ENCODE data around the gene SORL1. TPM values are rescaled to one million over a fixed set of nuclear protein-coding genes. Genes with fewer than 3 reads are reported as not detected.

SORL1 gene
- total RNA-seq, 1 experiment from 2014 or later: 68.3 TPM

DNA sequence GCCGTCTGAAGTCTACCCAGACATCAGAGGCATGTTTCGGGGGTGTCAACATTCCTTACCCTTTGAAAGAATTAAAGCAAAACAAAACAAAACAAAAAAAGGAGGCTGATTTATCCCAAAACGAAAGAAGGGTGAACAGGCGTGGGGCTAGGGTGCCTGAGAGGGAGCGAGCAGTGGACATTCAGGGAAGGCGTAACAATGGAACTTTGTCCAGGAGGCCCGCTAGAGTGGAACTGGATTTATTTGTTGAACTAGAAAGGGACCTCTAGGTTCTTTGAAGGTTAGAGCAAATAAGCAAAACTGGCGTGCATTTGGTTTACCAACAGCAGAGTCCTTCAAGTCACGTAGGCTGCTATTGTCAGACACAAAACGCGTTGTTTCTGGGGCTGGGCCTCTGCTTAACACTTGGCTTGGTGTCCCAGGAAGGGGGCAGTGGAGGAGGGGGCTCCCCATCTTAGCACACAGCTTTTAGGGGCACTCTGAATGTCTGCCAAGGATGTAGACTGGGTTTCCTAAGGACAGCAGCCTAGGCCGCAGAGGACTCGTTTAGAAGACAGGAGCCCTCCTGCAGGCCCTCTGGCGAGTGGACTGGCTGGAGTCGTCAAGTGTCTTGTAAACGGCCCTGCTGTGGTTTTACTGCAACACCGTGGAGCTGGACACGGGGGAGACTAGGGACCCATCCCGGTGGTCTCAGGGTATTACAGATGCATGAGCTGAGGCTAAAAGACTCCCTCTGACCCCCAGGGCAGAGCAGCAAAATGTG lies 204.4 kb downstream of the SORL1 start:
- no peak overlapping the region for H2BK15ac ChIP-seq (ENCODE audit: low read depth, low read length)

More for the DNA sequence above, 204.4 kb downstream of the SORL1 start:
- Histone ChIP-seq H2AK5ac (ENCODE audit: insufficient read length, low read length) (no peak overlapping the region), H3K9me3 (ENCODE audit: control insufficient read depth, low read depth, low read length) (no peaks in the 10 kb centered on the region), H3K14ac (ENCODE audit: insufficient read depth, low read length) (no peak overlapping the region), H3K23ac (ENCODE audit: insufficient read length, low read depth, low read length) (no peak overlapping the region), H2BK5ac (ENCODE audit: insufficient read length, low read length) (no peak overlapping the region), H4K8ac (replicated peaks; ENCODE audit: insufficient read length, low read depth, low read length) (no peak overlapping the region), H4K20me1 (ENCODE audit: control insufficient read depth, insufficient read depth, insufficient read length) (no peaks in the 10 kb centered on the region), H3K79me2 (ENCODE audit: insufficient read depth, low read length) (no peaks in the 10 kb centered on the region), H3K4me2 (ENCODE audit: insufficient read depth, insufficient read length, low read length) (no peak overlapping the region), H4K5ac (ENCODE audit: insufficient read length, low read depth, low read length) (no peak overlapping the region), H3T11ph (ENCODE audit: low read length) (no peak overlapping the region), H2BK20ac (ENCODE audit: low read depth, low read length, poor library complexity, severe bottlenecking) (no peak overlapping the region), H3K56ac (ENCODE audit: insufficient read length, low read depth, low read length) (no peak overlapping the region), H3K9ac (ENCODE audit: extremely low read depth, insufficient read length, low read length) (no peak overlapping the region), H3K4ac (ENCODE audit: low read depth, low read length) (no peak overlapping the region), H2BK120ac (ENCODE audit: low read depth, low read length, poor library complexity, severe bottlenecking) (no peak overlapping the region), H4K91ac (ENCODE audit: insufficient read length, low read depth, low read length) (no peak overlapping the region), H2AFZ (ENCODE audit: low read length) (peak overlapping the region; percentile 50), H3K27ac (ENCODE audit: insufficient read length, low read depth, low read length) (no peak overlapping the region), H3K79me1 (ENCODE audit: insufficient read depth, low read depth, low read length, poor library complexity, severe bottlenecking) (no peaks in the 10 kb centered on the region), H3K23me2 (ENCODE audit: insufficient read length, low read depth, low read length, poor library complexity, severe bottlenecking) (peaks cover 5% of the 10 kb centered on the region), H3K27me3 (ENCODE audit: insufficient read depth, low read length) (no peaks in the 10 kb centered on the region), H3K4me1 (ENCODE audit: insufficient read depth, low read length) (peaks cover 10% of the 10 kb centered on the region; the same call in 1 of the 2 replicates), H2BK12ac (ENCODE audit: insufficient read length, low read depth, low read length) (no peak overlapping the region), H3K18ac (ENCODE audit: insufficient read length, low read depth, low read length) (no peak overlapping the region)
- Mint-ChIP-seq H3K27me3 (ENCODE audit: low read depth) (peaks cover 1% of the 10 kb centered on the region; the same call in 1 of the 2 replicates), H3K27ac (peak overlapping the region in 2 of 3 experiments; percentile 7 to 82; a peak in 1 of 7 replicates), H3K36me3 (ENCODE audit: insufficient read depth in 1 of 3, low read depth in 3 of 3) (peaks cover 7 to 21% (median 9%) of the 10 kb centered on the region in 3 experiments; a peak in 6 of 7 replicates), H3K4me1 (peaks cover 40 to 45% of the 10 kb centered on the region in 2 experiments), H3K9me3 (peaks cover 8 to 10% of the 10 kb centered on the region in 2 experiments), H3K4me3 (no peak overlapping the region; a peak in 1 of 5 replicates)
- TF ChIP-seq, protein P1, sequence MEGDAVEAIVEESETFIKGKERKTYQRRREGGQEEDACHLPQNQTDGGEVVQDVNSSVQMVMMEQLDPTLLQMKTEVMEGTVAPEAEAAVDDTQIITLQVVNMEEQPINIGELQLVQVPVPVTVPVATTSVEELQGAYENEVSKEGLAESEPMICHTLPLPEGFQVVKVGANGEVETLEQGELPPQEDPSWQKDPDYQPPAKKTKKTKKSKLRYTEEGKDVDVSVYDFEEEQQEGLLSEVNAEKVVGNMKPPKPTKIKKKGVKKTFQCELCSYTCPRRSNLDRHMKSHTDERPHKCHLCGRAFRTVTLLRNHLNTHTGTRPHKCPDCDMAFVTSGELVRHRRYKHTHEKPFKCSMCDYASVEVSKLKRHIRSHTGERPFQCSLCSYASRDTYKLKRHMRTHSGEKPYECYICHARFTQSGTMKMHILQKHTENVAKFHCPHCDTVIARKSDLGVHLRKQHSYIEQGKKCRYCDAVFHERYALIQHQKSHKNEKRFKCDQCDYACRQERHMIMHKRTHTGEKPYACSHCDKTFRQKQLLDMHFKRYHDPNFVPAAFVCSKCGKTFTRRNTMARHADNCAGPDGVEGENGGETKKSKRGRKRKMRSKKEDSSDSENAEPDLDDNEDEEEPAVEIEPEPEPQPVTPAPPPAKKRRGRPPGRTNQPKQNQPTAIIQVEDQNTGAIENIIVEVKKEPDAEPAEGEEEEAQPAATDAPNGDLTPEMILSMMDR (conservative IDR thresholded peaks at IDR 0.05): no peak
- WGBS (ENCODE audit: extremely low coverage, insufficient read length, low lambda C conversion rate): no CpG with 5 or more reads among the region's 19 CpGs
- DNase-seq: no peak

Data from H9 (cell line).